ENCODE data around the gene TMEM97. TPM values are rescaled to one million over a fixed set of nuclear protein-coding genes. Genes with fewer than 3 reads are reported as not detected.

Gene TMEM97
- total RNA-seq, 1 experiment from 2014 or later: 55.6 TPM

DNA sequence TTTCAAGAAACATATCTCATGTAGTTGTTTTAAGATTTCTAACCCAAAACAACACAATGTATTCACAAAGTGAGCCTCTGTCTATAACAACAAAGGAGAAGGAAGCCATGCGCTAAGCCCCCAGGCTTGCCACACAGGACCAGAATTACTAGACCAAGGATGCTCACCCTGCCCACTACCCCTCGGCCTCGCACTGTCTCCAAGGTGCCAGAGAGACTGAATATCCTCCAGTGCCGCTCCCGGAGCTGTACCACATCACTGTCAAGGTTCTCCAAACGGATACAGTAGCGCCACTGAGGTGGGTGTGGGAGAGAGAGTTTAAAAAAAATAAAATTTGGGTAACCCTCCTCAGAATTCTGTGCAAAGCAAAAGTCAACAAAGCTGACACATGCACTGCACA, 31.3 kb downstream of the TMEM97 start (continued):
- TF ChIP-seq ZFX (IDR thresholded peaks at IDR 0.05): no peak

GRCh38 chr17:28357061-28357900, 38.3 kb downstream of the TMEM97 start, which contains the start of gene POLDIP2:
TSS of gene POLDIP2 (minus strand) at chr17:28357527. CDS start at chr17:28357448, 79 bp downstream.
- ChIA-PET RAD21 (ENCODE audit: low non-redundant PET in 1 of 2, low total read pairs in 2 of 2, uncharacterized antibody in 2 of 2, unreplicated experiment in 2 of 2) (interaction anchor here (0.9 to 2.4 kb wide), 2 partner anchors 22 kb away, joined by 3 to 9 read pairs; partner anchors contain the start of genes IFT20 (in 2 of the 2) and TNFAIP1 (in 2 of the 2)), POLR2A (interaction anchor here (0.6 to 4.4 kb wide), 6 partner anchors 10 to 59 kb away, joined by 3 to 26 read pairs (median 4); partner anchors contain the start of genes IFT20, TNFAIP1 and VTN), CTCF (interaction anchor here (1.1 to 1.6 kb wide), 2 partner anchors 22 to 60 kb away, joined by 5 to 6 read pairs; partner anchors contain the start of genes IFT20 and TNFAIP1)
- no peaks in the 10 kb centered on the region for H3K9me3 ChIP-seq (ENCODE audit: control insufficient read depth in 1 of 2, insufficient read depth in 1 of 2, low read depth in 1 of 2, low read length in 2 of 2)
- H3K9me2 ChIP-seq (ENCODE audit: insufficient read depth): no peaks in the 10 kb centered on the region
- peak within 1 kb of the TSS; percentile 74 for H3K4me2 ChIP-seq (ENCODE audit: low read length)
- H4K20me1 ChIP-seq (ENCODE audit: insufficient read depth): no peaks in the 10 kb centered on the region
- H3K9ac ChIP-seq (ENCODE audit: low read length): peak within 1 kb of the TSS; percentile 99
- H3K79me2 ChIP-seq (ENCODE audit: insufficient read depth, low read length): peaks cover 46% of the 10 kb centered on the region
- peak; percentile 98 for ATAC-seq
- no peaks in the 10 kb centered on the region for H3K27me3 ChIP-seq (ENCODE audit: insufficient read depth, low read length)
- H2AFZ ChIP-seq (ENCODE audit: low read depth, low read length, poor library complexity, severe bottlenecking): no peak within 1 kb of the TSS
- H3K4me1 ChIP-seq (ENCODE audit: control insufficient read depth in 1 of 2, insufficient read depth in 2 of 2, low read length in 2 of 2): peaks cover 16 to 18% of the 10 kb centered on the region in 2 experiments; a peak in 3 of 4 replicates
- intact Hi-C loops (cut with micrococcal nuclease): no loop called here
- BruUV-seq (replicated peaks): no TSS peak
- peaks cover 28 to 38% of the 10 kb centered on the region in 2 experiments for H3K36me3 ChIP-seq (ENCODE audit: control insufficient read depth in 1 of 2, insufficient read depth in 2 of 2, low read length in 2 of 2)
- H3K27ac ChIP-seq (ENCODE audit: low read depth, low read length): peak within 1 kb of the TSS; percentile 83
- DNase-seq (ENCODE audit: low read depth, low spot score): peak; percentile 79
- peak within 1 kb of the TSS; percentile 72 to 93 for H3K4me3 ChIP-seq (replicated peaks in 1 of 2; ENCODE audit: low read depth in 1 of 2, low read length in 2 of 2)
- peak; percentile 7 for TF ChIP-seq TCF7L2 (IDR thresholded peaks at IDR 0.05; ENCODE audit: borderline replicate concordance, extremely low read depth, insufficient read depth, insufficient read length)
- no peak for TF ChIP-seq FOSL1 (IDR thresholded peaks at IDR 0.05; ENCODE audit: low read depth)
- peak; percentile 69 for TF ChIP-seq SP1 (IDR thresholded peaks at IDR 0.05; ENCODE audit: low read depth)
- peak; percentile 76 for TF ChIP-seq SIN3A (IDR thresholded peaks at IDR 0.05; ENCODE audit: low read depth)
- peak; percentile 79 for TF ChIP-seq POLR2A (IDR thresholded peaks at IDR 0.05; ENCODE audit: borderline replicate concordance, extremely low read depth, insufficient read depth, insufficient read length)
- no peak for TF ChIP-seq EZH2 (IDR thresholded peaks at IDR 0.05)
- no peak for TF ChIP-seq ZBTB33 (IDR thresholded peaks at IDR 0.05; ENCODE audit: extremely low read depth, insufficient replicate concordance, low read length)
- TF ChIP-seq, protein P1, sequence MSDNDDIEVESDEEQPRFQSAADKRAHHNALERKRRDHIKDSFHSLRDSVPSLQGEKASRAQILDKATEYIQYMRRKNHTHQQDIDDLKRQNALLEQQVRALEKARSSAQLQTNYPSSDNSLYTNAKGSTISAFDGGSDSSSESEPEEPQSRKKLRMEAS (IDR thresholded peaks at IDR 0.05): peak; percentile 69
- peak; percentile 46 for TF ChIP-seq EGR1 (IDR thresholded peaks at IDR 0.05; ENCODE audit: low read depth)
- TF ChIP-seq JUND (IDR thresholded peaks at IDR 0.05): no peak
- no peak for TF ChIP-seq ATF3 (IDR thresholded peaks at IDR 0.05)
- TF ChIP-seq RAD21 (IDR thresholded peaks at IDR 0.05; ENCODE audit: low read depth): no peak
- TF ChIP-seq, protein P2, sequence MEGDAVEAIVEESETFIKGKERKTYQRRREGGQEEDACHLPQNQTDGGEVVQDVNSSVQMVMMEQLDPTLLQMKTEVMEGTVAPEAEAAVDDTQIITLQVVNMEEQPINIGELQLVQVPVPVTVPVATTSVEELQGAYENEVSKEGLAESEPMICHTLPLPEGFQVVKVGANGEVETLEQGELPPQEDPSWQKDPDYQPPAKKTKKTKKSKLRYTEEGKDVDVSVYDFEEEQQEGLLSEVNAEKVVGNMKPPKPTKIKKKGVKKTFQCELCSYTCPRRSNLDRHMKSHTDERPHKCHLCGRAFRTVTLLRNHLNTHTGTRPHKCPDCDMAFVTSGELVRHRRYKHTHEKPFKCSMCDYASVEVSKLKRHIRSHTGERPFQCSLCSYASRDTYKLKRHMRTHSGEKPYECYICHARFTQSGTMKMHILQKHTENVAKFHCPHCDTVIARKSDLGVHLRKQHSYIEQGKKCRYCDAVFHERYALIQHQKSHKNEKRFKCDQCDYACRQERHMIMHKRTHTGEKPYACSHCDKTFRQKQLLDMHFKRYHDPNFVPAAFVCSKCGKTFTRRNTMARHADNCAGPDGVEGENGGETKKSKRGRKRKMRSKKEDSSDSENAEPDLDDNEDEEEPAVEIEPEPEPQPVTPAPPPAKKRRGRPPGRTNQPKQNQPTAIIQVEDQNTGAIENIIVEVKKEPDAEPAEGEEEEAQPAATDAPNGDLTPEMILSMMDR (IDR thresholded peaks at IDR 0.05 in 2 of 3, conservative IDR thresholded peaks at IDR 0.05 in 1 of 3; ENCODE audit: borderline replicate concordance in 1 of 3, insufficient read depth in 1 of 3, low read depth in 2 of 3, low read length in 2 of 3): no peak
- peak; percentile 97 for TF ChIP-seq POLR2AphosphoS5 (IDR thresholded peaks at IDR 0.05; ENCODE audit: low read depth, low read length)
- TF ChIP-seq ZFX (IDR thresholded peaks at IDR 0.05): peak; percentile 92
- peak; percentile 92 for TF ChIP-seq YY1 (IDR thresholded peaks at IDR 0.05; ENCODE audit: extremely low read depth, insufficient replicate concordance, low read depth, low read length)
